Measurements from ENCODE around the gene PCGF2. TPM values are rescaled to one million over a fixed set of nuclear protein-coding genes. Genes with fewer than 3 reads are reported as not detected.

PCGF2 gene
- total RNA-seq, 1 donor from 2014 or later = 16.7 TPM

DNA sequence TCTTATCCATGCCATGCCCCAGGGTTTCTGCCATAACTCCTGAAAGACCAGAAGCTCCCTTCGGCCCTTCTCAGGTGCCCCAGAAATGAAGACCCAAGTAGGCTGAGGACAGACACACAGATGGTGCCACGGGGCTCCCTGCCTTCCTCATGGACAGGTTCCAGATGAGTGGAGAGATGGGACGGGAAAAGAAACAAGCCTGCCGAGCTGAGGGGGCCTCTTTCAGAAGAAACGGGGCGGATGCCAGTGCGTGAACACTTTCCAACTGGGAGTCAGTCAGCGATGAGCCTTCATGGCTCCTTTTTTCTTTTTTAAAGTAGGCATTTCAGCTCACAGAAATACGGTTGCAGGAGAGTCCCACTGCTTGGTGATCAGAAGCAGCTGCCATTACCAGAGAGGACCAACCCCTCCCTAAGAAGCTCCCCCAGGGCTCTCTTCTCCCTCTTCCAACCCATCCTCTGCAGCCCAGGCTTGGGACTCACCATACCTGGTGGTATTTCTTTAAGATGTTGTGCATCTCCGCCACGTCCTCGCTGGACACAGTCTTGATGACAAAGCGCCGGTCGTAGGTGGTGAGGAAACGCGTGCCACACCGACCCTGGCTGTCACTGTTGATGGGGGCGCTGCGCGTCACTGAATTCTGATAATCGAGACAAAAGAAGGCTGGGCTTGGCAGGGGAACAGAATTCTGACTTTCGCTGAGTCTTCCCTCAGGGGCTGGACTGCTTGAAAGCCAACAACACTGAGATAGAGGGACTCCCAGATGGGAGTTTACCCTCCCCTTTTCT is 32.0 kb upstream of the PCGF2 start:
- peaks cover 4% of the 10 kb centered on the region for H3K36me3 ChIP-seq
- H3K27ac ChIP-seq = no peak overlapping the region
- Mint-ChIP-seq H3K36me3 (peaks cover 30% of the 10 kb centered on the region), H3K4me3 (no peak overlapping the region), H3K9me3 (no peaks in the 10 kb centered on the region), H3K27me3 (ENCODE audit: insufficient read depth, low read depth) (peaks cover 9% of the 10 kb centered on the region), H3K27ac (no peak overlapping the region), H3K4me1 (no peaks in the 10 kb centered on the region)
- H3F3A ChIP-seq (ENCODE audit: low read depth) = no peaks in the 10 kb centered on the region
- peaks cover 7% of the 10 kb centered on the region for H4K20me1 ChIP-seq (ENCODE audit: low read depth)
- no peak overlapping the region for H3K9ac ChIP-seq
- H2AFZ ChIP-seq (replicated peaks) = no peak overlapping the region
- no peaks in the 10 kb centered on the region for H3K27me3 ChIP-seq
- H3K4me1 ChIP-seq = no peaks in the 10 kb centered on the region
- no peak for DNase-seq (ENCODE audit: low spot score)
- no peak overlapping the region for H3K4me2 ChIP-seq
- no peaks in the 10 kb centered on the region for H3K9me3 ChIP-seq (ENCODE audit: low read depth)
- no peak overlapping the region for H3K4me3 ChIP-seq
- H3K79me2 ChIP-seq (ENCODE audit: low read depth) = no peaks in the 10 kb centered on the region
- TF ChIP-seq EZH2phosphoT487 (IDR thresholded peaks at IDR 0.05) (no peak), EZH2 (IDR thresholded peaks at IDR 0.05) (no peak)
- TF ChIP-seq, protein P1, sequence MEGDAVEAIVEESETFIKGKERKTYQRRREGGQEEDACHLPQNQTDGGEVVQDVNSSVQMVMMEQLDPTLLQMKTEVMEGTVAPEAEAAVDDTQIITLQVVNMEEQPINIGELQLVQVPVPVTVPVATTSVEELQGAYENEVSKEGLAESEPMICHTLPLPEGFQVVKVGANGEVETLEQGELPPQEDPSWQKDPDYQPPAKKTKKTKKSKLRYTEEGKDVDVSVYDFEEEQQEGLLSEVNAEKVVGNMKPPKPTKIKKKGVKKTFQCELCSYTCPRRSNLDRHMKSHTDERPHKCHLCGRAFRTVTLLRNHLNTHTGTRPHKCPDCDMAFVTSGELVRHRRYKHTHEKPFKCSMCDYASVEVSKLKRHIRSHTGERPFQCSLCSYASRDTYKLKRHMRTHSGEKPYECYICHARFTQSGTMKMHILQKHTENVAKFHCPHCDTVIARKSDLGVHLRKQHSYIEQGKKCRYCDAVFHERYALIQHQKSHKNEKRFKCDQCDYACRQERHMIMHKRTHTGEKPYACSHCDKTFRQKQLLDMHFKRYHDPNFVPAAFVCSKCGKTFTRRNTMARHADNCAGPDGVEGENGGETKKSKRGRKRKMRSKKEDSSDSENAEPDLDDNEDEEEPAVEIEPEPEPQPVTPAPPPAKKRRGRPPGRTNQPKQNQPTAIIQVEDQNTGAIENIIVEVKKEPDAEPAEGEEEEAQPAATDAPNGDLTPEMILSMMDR (IDR thresholded peaks at IDR 0.05) = no peak

DNA sequence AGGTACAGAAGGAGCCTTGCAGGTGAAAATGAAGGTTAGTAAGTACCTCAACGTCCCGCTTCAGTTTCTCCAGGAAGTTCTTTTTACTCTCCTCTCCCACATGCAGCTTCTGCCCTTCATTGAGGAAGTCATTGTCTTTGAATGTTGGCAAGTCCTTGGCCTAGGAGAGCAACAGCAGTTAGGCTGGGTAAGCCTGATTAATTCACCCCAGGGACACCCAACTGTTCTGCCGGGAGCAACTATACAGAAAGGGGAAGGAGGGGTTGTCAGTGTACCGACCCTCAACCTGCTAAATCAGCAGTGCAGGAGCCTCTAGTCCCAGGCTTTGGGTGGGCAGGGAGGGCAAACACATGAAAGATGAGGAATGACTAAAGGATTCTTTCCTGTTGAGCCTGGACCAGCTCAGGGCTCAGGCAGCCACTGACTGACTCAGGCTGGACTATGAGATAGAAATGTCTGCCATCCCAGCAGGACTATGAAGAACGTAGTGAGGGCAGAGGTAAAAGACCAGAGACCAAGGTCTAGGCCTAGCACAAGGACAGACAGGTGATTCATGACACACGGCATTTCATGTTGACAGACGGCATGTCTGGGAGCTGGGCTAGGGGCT is 29.6 kb upstream of the PCGF2 start:
- TF ChIP-seq EZH2 (IDR thresholded peaks at IDR 0.05) (no peak), EZH2phosphoT487 (IDR thresholded peaks at IDR 0.05) (no peak)
- TF ChIP-seq, protein P1 (IDR thresholded peaks at IDR 0.05) = no peak
- Histone ChIP-seq H2AFZ (replicated peaks) (no peak overlapping the region), H3K27me3 (no peaks in the 10 kb centered on the region), H3K9me3 (ENCODE audit: low read depth) (no peaks in the 10 kb centered on the region), H3K4me3 (no peak overlapping the region), H3K27ac (no peak overlapping the region), H3K9ac (no peak overlapping the region), H3K36me3 (peaks cover 4% of the 10 kb centered on the region), H3K79me2 (ENCODE audit: low read depth) (no peaks in the 10 kb centered on the region), H3K4me2 (no peak overlapping the region), H3K4me1 (no peaks in the 10 kb centered on the region), H3F3A (ENCODE audit: low read depth) (peaks cover 3% of the 10 kb centered on the region), H4K20me1 (ENCODE audit: low read depth) (no peaks in the 10 kb centered on the region)
- Mint-ChIP-seq H3K9me3 (no peaks in the 10 kb centered on the region), H3K27ac (no peak overlapping the region), H3K27me3 (ENCODE audit: insufficient read depth, low read depth) (peaks cover 9% of the 10 kb centered on the region), H3K36me3 (peaks cover 40% of the 10 kb centered on the region), H3K4me1 (no peaks in the 10 kb centered on the region), H3K4me3 (no peak overlapping the region)
- DNase-seq (ENCODE audit: low spot score) = no peak

DNA sequence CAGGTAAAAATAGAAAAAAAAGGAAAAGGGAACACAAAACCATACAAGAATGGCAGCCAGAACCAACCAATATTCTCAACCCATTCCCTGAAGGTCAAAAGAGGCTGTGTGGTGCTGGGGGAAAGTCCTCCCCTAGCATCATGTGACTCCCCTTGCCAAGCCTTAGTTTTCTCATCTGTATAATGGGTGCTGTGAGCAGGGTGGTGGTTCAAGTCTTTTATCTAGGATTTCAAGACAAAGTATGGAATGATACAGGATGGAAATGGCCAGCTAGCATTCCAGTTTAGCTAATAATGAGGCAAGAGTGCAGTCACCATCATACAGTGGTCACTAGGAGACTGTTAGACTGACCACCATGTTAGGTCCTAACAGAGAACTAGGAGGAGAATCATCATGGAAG is 25.1 kb upstream of the PCGF2 start:
- no peak overlapping the region for H3K27ac Mint-ChIP-seq
- Histone ChIP-seq H3K27me3 (no peaks in the 10 kb centered on the region), H3K4me2 (no peak overlapping the region), H3K36me3 (peaks cover 4% of the 10 kb centered on the region), H3K9ac (no peak overlapping the region), H3K4me1 (no peaks in the 10 kb centered on the region), H3K27ac (no peak overlapping the region), H3K79me2 (ENCODE audit: low read depth) (no peaks in the 10 kb centered on the region), H4K20me1 (ENCODE audit: low read depth) (no peaks in the 10 kb centered on the region), H3K4me3 (no peak overlapping the region), H3K9me3 (ENCODE audit: low read depth) (no peaks in the 10 kb centered on the region), H3F3A (ENCODE audit: low read depth) (peaks cover 3% of the 10 kb centered on the region), H2AFZ (replicated peaks) (no peak overlapping the region)
- no peaks in the 10 kb centered on the region for H3K4me1 Mint-ChIP-seq
- no peaks in the 10 kb centered on the region for H3K9me3 Mint-ChIP-seq
- H3K4me3 Mint-ChIP-seq = no peak overlapping the region
- no peaks in the 10 kb centered on the region for H3K27me3 Mint-ChIP-seq (ENCODE audit: insufficient read depth, low read depth)
- H3K36me3 Mint-ChIP-seq = peaks cover 38% of the 10 kb centered on the region
- TF ChIP-seq EZH2phosphoT487 (IDR thresholded peaks at IDR 0.05) = no peak
- TF ChIP-seq, protein P1 (IDR thresholded peaks at IDR 0.05) = no peak
- no peak for TF ChIP-seq EZH2 (IDR thresholded peaks at IDR 0.05)
- DNase-seq (ENCODE audit: low spot score) = no peak
